LNCAP (cell line): ENCODE results near the gene CHRDL1.

Experiments used
- TF ChIP-seq, protein P1 (sequence below): fragments of 450-650 bp; IDR thresholded peaks from 2 replicates; pipeline ENCODE4 v1.5.1; 2017; ENCODE audit warnings: mild to moderate bottlenecking

Gene CHRDL1

DNA sequence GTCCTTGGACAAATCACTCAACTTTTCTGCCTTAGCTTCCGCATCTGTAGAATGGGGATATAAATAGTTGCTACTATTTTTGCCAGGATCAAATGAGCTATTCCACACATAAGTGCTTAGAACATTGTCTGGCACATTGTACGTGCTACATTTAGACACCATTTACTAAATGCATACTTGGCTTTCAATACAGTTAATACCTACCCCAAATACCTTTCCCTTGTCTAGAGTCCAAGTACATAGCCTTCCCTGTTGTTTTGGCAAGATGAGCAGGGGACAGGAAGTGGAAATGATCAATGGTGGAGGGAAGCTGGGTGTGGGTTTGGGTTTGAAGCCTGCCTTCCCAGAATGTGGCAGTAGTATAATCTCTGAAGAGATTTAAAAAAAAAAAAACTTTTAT is 82.0 kb downstream of the CHRDL1 start:
- TF ChIP-seq, protein P1, sequence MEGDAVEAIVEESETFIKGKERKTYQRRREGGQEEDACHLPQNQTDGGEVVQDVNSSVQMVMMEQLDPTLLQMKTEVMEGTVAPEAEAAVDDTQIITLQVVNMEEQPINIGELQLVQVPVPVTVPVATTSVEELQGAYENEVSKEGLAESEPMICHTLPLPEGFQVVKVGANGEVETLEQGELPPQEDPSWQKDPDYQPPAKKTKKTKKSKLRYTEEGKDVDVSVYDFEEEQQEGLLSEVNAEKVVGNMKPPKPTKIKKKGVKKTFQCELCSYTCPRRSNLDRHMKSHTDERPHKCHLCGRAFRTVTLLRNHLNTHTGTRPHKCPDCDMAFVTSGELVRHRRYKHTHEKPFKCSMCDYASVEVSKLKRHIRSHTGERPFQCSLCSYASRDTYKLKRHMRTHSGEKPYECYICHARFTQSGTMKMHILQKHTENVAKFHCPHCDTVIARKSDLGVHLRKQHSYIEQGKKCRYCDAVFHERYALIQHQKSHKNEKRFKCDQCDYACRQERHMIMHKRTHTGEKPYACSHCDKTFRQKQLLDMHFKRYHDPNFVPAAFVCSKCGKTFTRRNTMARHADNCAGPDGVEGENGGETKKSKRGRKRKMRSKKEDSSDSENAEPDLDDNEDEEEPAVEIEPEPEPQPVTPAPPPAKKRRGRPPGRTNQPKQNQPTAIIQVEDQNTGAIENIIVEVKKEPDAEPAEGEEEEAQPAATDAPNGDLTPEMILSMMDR = no peak

GRCh38 chrX:110706446-110706845 is 89.2 kb downstream of the CHRDL1 start:
- TF ChIP-seq, protein P1 = no peak

GRCh38 chrX:110703641-110704040 is 92.0 kb downstream of the CHRDL1 start:
- TF ChIP-seq, protein P1 = no peak

GRCh38 chrX:110699109-110699508 is 96.5 kb downstream of the CHRDL1 start:
- TF ChIP-seq, protein P1 = no peak

GRCh38 chrX:110698696-110699095 is 96.9 kb downstream of the CHRDL1 start:
- TF ChIP-seq, protein P1 = no peak

DNA sequence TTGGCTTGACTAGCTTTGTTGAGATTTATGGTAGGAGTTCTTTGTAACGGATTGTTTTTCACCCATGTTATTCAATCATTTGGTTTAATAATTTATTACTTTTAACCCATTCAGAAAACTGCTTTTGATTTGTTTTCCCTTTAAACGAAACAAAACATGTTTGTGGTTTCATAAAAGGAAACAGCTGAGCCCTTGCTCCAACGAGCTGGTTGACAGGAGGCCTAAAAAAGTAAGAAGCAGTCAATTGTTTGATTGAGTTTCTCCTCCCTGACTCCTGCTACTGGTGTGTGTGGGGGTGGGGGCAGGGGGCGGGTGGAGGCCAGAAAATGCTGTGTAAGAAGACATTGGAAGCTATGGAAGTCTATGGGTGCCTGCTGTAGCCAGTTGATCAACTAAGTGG is 102.8 kb downstream of the CHRDL1 start:
- TF ChIP-seq, protein P1 = no peak

DNA sequence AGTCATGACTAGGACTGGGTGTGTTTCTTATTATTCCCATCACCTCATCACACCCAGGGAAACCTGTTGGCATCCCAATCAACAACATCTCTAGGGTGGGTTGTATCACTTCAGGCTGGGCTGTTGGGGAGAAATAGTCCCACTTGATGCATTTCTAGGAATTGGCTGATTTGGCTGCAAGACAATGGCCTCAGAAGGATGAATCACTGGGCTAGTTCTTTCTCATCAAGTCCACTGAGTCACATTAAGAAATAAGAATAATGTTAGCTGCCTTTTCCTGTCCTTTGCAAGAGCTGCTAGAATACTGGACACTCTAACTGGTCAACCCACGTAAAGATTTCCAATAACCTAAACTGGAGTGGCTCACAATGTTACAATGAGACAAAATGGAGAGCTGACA is 104.2 kb downstream of the CHRDL1 start:
- TF ChIP-seq, protein P1 = no peak

DNA sequence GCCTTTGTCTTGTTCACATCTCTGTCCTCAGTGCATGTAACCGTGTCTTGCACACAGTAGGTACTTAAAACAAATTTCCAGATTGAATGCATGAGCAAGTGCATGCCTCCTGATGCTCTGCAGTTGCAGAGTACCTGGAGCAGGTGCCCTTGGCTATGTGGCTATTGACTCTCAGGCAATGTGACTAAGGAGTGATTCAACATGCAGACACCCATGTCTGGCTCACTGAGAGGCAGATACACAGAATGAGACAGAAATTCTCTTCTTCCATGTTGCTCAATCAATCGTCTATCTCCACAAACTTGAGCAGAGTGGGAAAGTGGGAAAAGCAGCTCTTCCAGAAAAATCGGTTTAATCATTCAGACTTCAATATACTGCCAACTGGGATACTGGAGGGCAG is 111.0 kb downstream of the CHRDL1 start:
- TF ChIP-seq, protein P1 = no peak
